ENCODE data around the gene NAA16. TPM values are rescaled to one million over a fixed set of nuclear protein-coding genes. Genes with fewer than 3 reads are reported as not detected.

NAA16 gene
- total RNA-seq, 1 donor from 2014 or later, result 48.4 TPM

DNA sequence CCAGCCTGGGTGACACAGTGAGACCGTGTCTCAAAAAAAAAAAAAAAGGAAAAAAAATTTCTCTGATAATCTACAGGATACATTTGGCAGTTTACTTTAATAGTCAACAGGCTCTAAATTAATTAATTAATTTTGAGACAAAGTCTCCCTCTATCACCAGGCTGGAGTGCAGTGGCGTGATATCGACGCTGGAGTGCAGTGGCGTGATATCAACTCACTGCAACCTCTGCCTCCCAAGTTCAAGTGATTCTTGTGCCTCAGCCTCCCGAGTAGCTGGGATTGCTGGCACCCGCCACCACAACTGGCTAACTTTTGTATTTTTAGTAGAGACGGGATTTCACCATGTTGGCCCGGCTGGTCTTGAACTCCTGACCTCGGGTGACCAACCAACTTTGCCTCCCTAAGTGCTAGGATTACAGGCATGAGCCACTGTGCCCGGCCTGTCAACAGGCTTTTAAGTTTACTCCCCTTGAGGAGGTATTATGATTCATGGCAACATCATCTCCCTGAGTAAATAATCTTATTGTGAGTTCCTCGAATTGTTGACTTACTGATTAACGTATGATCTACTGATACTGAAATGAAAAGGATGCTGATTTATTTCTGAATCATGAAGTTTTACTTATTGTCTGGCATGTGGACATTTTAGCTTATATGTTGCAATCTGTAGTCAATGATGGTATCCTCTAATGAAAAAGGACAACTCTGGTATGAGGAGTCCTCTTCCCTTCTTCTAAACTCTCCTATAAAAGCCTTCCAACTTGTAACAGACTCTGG is 26.4 kb upstream of the NAA16 start:
- no peak overlapping the region for H3K27ac Mint-ChIP-seq
- H3K4me3 Mint-ChIP-seq (ENCODE audit: low read depth), result no peak overlapping the region
- H3K9me3 Mint-ChIP-seq (ENCODE audit: low read depth), result peaks cover 3% of the 10 kb centered on the region
- no peaks in the 10 kb centered on the region for H3K36me3 Mint-ChIP-seq (ENCODE audit: insufficient read depth)
- DNase-seq (ENCODE audit: low spot score, unreplicated experiment), result no peak
- no peaks in the 10 kb centered on the region for H3K4me1 Mint-ChIP-seq (ENCODE audit: low read depth)
- no peaks in the 10 kb centered on the region for H3K27me3 Mint-ChIP-seq
- no peak for TF ChIP-seq CTCF (IDR thresholded peaks at IDR 0.05; ENCODE audit: unreplicated experiment)

DNA sequence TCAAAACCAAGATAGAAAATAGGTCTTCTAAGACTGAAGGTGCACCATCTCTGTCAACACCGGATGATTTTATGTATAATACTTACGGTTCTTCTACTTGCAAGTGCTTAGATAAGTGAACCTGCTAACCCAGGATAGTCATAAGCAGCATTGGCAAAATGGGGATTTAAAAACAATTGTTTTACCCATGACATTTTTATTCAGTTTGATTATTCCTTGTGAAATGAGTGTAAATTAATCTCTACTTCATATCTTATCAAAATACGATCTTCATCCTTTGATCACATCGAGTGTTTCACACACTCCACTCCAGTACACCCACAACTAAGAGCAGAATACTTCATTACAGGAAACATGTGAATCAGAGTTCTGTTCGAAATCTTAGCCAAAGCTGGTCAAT is 24.7 kb upstream of the NAA16 start:
- no peak for DNase-seq (ENCODE audit: low spot score, unreplicated experiment)
- Mint-ChIP-seq H3K4me1 (ENCODE audit: low read depth) (no peaks in the 10 kb centered on the region), H3K27me3 (no peaks in the 10 kb centered on the region), H3K36me3 (ENCODE audit: insufficient read depth) (no peaks in the 10 kb centered on the region), H3K4me3 (ENCODE audit: low read depth) (no peak overlapping the region), H3K9me3 (ENCODE audit: low read depth) (peaks cover 3% of the 10 kb centered on the region), H3K27ac (no peak overlapping the region)
- TF ChIP-seq CTCF (IDR thresholded peaks at IDR 0.05; ENCODE audit: unreplicated experiment), result no peak

DNA sequence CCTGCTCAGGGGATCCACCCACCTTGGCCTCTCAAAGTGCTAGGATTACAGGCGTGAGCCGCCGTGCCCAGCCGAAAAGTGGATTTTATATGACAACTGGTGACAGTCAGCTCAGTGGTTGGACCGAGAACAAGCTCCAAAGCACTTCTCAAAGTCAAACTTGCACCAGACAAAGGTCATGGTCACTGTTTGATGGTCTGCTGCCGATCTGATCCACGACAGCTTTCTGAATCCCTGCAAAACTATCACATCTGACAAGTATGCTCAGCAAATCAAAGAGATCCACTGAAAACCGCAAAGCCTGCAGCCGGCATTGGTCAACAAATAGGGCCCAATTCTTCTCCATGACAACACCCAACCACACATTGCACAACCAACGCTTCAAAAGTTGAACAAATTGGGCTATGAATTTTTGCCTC is 21.6 kb upstream of the NAA16 start:
- no peak for TF ChIP-seq CTCF (IDR thresholded peaks at IDR 0.05; ENCODE audit: unreplicated experiment)
- no peaks in the 10 kb centered on the region for H3K27me3 Mint-ChIP-seq
- H3K4me1 Mint-ChIP-seq (ENCODE audit: low read depth), result no peaks in the 10 kb centered on the region
- no peak for DNase-seq (ENCODE audit: low spot score, unreplicated experiment)
- H3K4me3 Mint-ChIP-seq (ENCODE audit: low read depth), result no peak overlapping the region
- H3K27ac Mint-ChIP-seq, result no peak overlapping the region
- H3K36me3 Mint-ChIP-seq (ENCODE audit: insufficient read depth), result peaks cover 1% of the 10 kb centered on the region
- H3K9me3 Mint-ChIP-seq (ENCODE audit: low read depth), result peaks cover 3% of the 10 kb centered on the region

GRCh38 chr13:41291246-41291645 is 19.8 kb upstream of the NAA16 start:
- Mint-ChIP-seq H3K4me3 (ENCODE audit: low read depth) (no peak overlapping the region), H3K4me1 (ENCODE audit: low read depth) (no peaks in the 10 kb centered on the region), H3K36me3 (ENCODE audit: insufficient read depth) (peaks cover 1% of the 10 kb centered on the region), H3K9me3 (ENCODE audit: low read depth) (peaks cover 2% of the 10 kb centered on the region), H3K27me3 (no peaks in the 10 kb centered on the region), H3K27ac (no peak overlapping the region)
- no peak for TF ChIP-seq CTCF (IDR thresholded peaks at IDR 0.05; ENCODE audit: unreplicated experiment)
- no peak for DNase-seq (ENCODE audit: low spot score, unreplicated experiment)

DNA sequence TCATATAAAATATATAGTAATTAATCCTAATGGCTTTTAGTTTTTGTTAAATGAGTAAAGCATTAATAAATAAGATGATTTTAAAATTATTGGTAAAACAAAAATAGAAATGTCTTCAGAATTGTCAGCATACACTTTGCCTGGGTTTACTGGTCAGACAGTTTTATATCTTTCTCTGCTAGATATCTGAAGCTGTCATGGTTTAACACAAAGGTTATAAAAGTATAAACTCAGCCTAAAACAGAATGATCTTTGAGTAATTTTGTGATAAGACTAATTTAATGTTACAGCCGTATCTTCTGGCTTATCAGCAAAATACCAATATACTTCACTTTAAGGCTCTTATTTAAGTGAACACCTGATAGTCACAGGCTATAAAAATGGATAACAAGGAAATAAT is 17.8 kb upstream of the NAA16 start:
- Mint-ChIP-seq H3K27ac (no peak overlapping the region), H3K4me3 (ENCODE audit: low read depth) (no peak overlapping the region), H3K9me3 (ENCODE audit: low read depth) (peaks cover 2% of the 10 kb centered on the region), H3K27me3 (no peaks in the 10 kb centered on the region), H3K4me1 (ENCODE audit: low read depth) (no peaks in the 10 kb centered on the region), H3K36me3 (ENCODE audit: insufficient read depth) (peaks cover 1% of the 10 kb centered on the region)
- DNase-seq (ENCODE audit: low spot score, unreplicated experiment), result no peak
- no peak for TF ChIP-seq CTCF (IDR thresholded peaks at IDR 0.05; ENCODE audit: unreplicated experiment)

Measured in progenitor cell of endocrine pancreas (in vitro differentiated cells).